Suprapubic skin (tissue), 4 donors: ENCODE results near the gene FKBP11.
"Not testable (repeated sequence)": the region's sequence is repeated elsewhere in the genome, so short reads cannot be mapped to it uniquely, and the experiment has no call there.

Experiments
- POLR2A ChIP-seq, 2 donors: fragments of 450-650 bp; IDR thresholded peaks; one replicate each; pipeline ENCODE4 v1.6.1; 2017; ENCODE audit warnings: antibody characterized with exemption in 2 of 2, mild to moderate bottlenecking in 2 of 2, moderate library complexity in 2 of 2
- POLR2AphosphoS5 ChIP-seq, 3 donors: sonication (generic); formaldehyde crosslinking; IDR thresholded peaks; one replicate each; pipeline ENCODE4 v1.6.1; 2017; ENCODE audit warnings: antibody characterized with exemption in 3 of 3
- TF ChIP-seq, protein P1 (sequence below), 2 donors: fragments of 200-600 bp in 1 of 2; fragments of 450-650 bp in 1 of 2; sonication (generic) in 1 of 2; IDR thresholded peaks; one replicate each; pipeline ENCODE4 v1.5.1; 2016 to 2019; ENCODE audit warnings: antibody characterized with exemption in 2 of 2, mild to moderate bottlenecking in 1 of 2, moderate library complexity in 1 of 2

DNA sequence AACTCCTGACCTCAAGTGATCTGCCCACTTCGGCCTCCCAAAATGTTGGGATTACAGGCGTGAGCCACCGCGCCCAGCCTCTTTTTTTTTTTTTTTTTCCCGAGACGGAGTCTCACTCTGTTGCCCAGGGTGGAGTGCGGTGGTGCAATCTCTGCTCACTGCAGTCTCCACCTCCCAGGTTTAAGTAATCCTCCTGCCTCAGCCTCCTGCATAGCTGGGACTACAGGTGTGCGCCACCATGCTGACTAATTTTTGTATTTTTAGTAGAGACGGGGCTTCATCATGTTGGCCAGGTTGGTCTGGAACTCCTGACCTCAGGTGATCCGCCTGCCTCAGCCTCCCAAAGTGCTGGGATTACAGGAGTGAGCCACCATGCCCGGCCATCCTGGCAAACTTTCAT is 15.6 kb downstream of the FKBP11 start:
- not testable (repeated sequence) for TF ChIP-seq POLR2A, POLR2AphosphoS5 (IDR thresholded peaks at IDR 0.05)
- TF ChIP-seq, protein P1, sequence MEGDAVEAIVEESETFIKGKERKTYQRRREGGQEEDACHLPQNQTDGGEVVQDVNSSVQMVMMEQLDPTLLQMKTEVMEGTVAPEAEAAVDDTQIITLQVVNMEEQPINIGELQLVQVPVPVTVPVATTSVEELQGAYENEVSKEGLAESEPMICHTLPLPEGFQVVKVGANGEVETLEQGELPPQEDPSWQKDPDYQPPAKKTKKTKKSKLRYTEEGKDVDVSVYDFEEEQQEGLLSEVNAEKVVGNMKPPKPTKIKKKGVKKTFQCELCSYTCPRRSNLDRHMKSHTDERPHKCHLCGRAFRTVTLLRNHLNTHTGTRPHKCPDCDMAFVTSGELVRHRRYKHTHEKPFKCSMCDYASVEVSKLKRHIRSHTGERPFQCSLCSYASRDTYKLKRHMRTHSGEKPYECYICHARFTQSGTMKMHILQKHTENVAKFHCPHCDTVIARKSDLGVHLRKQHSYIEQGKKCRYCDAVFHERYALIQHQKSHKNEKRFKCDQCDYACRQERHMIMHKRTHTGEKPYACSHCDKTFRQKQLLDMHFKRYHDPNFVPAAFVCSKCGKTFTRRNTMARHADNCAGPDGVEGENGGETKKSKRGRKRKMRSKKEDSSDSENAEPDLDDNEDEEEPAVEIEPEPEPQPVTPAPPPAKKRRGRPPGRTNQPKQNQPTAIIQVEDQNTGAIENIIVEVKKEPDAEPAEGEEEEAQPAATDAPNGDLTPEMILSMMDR (IDR thresholded peaks at IDR 0.05): not testable (repeated sequence)
